HG03175 (cell line): ENCODE results near the gene PPHLN1.
"Not testable (repeated sequence)": the region's sequence is repeated elsewhere in the genome, so short reads cannot be mapped to it uniquely, and the experiment has no call there.

Experiments
- ATAC-seq: cut with Tn5 transposase; IDR thresholded peaks from one replicate; pipeline ENCODE4 v1.9.1; 2021; ENCODE audit warnings: mild to moderate bottlenecking, moderate library complexity; ENCODE audit not compliant: unreplicated experiment

The PPHLN1 gene

DNA sequence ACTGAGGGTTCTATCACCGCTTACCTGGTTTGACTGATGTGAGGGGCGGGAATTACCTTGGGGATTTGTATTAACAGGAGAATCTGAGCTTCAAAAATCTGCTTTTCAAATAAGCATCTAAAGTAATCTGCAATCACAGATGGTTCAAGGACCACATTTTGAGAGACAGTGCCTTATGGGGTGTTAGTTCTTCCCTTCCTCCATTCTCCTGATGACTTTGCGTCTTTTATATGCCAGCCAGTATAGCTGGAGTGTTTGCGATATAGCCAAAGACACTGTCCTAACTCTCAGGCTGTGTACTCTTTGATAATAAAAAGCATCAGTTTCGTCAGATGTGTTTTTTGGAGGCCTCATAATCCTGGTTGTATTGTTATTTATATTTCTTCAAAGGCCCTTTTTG, 39.5 kb downstream of the PPHLN1 start:
- no peak for ATAC-seq

DNA sequence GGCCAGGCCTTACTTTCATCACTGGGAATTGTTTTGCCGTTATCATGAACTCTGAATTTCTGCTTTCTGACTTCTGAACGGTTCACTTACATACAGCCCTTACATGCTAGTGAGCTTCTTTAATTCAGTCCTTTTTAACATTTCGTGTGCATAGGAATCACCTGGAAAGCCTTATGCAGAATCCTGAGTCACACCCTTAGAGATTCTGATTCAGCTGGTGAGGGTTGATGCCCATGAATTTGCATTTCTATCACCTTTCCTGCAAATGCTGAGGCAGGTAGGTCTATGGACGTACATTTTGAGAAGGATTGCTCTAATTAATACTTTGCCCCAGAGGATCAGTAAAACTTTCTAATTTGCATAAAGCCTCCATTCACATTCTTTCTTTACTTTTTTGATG, 44.0 kb downstream of the PPHLN1 start:
- ATAC-seq, result no peak

GRCh38 chr12:42372154-42372791, 46.3 kb downstream of the PPHLN1 start:
- ATAC-seq, result peak; percentile 94

GRCh38 chr12:42373669-42374068, 47.7 kb downstream of the PPHLN1 start:
- ATAC-seq, result no peak

DNA sequence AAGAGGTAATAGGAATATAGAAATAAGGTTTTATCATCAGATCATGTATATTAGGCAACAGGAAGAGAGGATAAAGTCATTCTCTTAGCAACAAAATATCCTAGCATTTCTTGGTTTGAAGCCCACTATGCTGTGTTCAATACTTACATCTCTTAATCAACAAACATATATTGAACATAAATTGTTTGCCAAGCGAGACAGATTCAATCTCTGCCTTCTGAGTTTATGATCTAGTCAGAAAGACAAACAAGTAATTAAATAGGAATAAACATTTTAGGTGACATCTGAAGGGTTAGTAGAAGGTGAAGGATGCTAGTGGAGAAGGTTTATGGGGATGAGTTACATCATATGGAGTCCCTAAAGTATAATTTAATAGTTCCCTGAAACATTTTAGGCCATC, 54.8 kb downstream of the PPHLN1 start:
- no peak for ATAC-seq

GRCh38 chr12:42382013-42382696, 56.2 kb downstream of the PPHLN1 start:
- no peak for ATAC-seq

GRCh38 chr12:42385326-42385841, 59.4 kb downstream of the PPHLN1 start:
- no peak for ATAC-seq

- no peak for ATAC-seq
These were observed 60.3 kb downstream of the PPHLN1 start for GRCh38 chr12:42386308-42386707.

DNA sequence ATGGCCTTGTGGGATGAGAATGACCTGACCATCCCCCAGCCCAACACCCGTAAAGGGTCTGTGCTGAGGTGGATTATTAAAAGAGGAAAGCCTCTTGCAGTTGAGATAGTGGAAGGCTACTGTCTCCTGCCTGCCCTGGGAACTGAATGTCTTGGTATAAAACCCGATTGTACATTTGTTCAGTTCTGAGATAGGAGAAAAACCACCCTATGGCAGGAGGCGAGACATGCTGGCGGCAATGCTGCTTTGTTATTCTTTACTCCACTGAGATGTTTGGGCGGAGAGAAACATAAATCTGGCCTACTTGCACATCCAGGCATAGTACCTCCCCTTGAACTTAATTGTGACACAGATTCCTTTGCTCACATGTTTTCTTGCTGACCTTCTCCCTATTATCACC, 62.1 kb downstream of the PPHLN1 start:
- ATAC-seq, result not testable (repeated sequence)

- ATAC-seq, result no peak
These were observed 68.5 kb downstream of the PPHLN1 start for GRCh38 chr12:42394429-42394828.

DNA sequence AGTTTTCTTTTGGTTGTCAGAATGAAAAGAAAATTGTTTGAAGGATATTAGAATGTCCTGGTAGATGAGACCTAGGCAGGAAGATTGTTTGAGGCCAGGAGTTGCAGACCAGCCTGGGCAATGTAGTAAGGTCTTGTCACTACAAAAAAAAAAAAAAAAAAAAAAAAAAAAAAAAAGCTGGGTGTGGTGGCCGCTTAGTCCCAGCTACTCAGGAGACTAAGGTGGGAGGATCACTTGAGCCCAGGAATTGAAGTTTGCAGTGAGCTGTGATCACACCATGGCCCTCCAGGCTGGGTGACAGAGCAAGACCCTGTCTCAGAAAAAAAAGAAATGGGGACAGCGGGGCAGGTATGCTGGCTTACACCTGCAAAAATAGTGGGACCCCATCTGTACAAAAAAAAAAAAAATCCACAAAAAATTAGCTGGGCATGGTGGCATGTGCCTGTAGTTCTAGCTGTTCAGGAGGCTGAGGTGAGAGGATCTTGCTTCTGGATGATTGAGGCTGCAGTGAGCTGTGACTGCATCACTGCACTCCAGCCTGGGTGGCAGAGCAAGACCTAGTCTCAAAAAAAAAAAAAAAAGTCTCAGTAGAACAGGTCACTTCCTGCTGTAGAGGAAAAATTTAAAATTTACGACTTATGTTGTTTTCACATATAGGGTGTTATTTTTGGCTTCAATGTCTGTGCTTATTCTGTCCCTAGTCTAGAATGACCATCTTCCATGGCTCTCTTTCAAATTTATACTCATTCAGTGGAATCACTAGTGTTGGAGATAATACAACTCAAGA, 70.7 kb downstream of the PPHLN1 start:
- ATAC-seq, result peak; percentile 51

DNA sequence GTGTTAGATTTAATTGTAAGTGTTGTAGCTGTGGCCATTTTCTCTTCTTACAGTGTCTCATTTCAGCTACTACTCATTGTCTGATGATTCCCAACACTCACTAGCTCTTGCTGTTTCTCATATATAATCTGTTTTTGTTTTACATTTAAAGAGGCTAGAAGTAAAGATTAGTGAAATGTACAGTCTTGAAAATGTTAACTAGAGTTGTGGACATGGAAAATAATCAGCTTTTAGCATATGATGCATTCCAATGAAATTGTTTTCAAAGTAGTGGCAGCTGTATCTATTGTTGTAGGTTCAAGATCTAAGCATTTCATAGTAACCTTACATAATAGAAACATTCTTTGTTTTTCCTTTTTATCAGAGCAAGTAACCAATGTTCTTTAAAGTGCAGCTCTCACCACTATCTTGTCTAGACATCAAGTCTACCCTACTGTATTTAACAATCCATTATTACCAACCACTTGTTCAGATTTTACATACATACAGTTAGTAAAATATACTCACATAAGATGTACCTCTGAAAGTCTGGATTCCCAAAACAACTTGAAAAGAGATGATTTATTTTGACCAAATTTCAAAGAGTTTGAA, 76.9 kb downstream of the PPHLN1 start:
- ATAC-seq, result no peak

DNA sequence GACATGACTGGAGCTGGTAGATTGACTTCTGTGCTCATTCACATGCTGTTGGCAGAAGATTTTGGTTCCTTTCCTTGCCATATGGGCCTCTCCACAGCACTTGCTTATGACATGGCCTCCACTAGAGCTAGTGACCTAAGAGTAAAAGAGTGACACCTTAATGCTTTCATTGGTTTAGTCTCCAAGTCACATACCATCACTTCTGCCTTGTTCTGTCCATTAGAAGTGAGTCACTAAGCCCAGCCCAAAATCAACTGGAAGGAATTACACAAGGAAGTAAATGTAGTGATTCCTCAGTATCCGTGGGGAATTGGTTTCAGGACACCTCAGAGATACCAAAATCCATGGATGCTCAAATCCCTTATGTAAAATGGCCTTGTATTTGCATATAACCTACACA, 81.3 kb downstream of the PPHLN1 start:
- no peak for ATAC-seq

- no peak for ATAC-seq
These were observed 83.5 kb downstream of the PPHLN1 start for GRCh38 chr12:42409471-42409870.

GRCh38 chr12:42410340-42410739, 84.4 kb downstream of the PPHLN1 start:
- ATAC-seq, result no peak

- ATAC-seq, result no peak
These were observed 94.4 kb downstream of the PPHLN1 start for GRCh38 chr12:42420395-42420794.

- peak; percentile 89 for ATAC-seq
These were observed 96.1 kb downstream of the PPHLN1 start for GRCh38 chr12:42421844-42422779.

GRCh38 chr12:42422785-42423184, 96.8 kb downstream of the PPHLN1 start:
- ATAC-seq, result peak; percentile 44

DNA sequence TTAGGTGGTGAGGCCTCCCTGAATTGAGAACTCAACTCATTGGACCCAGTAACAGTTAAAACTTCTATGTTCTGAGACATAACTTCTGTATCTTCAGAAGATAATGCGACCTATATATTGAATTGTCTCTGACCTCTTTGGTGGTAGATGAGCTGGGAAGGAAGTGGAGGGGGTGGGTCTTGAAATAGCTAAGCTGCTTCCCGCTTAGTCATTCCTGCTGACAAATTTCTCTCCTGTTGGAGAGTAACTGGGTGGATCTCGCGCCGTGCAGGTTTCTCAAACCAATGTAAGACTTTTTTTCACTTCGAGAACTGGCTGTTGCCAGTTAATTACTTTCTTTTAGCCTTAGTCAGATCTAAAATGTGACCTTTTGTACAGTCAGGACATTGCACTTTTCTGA, 100.8 kb downstream of the PPHLN1 start:
- ATAC-seq, result no peak

GRCh38 chr12:42428850-42429249, 102.9 kb downstream of the PPHLN1 start:
- ATAC-seq, result no peak
